Stimulated activated CD4-positive, alpha-beta T cell treated with anti-CD3 and anti-CD28 coated beads, Interleukin-4, amount 100 ng/mL, for 24 hours (primary cell): ENCODE data around the gene MAP3K7CL.

ENCODE experiments used
- DNase-seq: peaks from one replicate; pipeline ENCODE4 v3.0.0-alpha.2; 2020

The MAP3K7CL gene

GRCh38 chr21:29205988-29206387, 75.5 kb downstream of the MAP3K7CL start:
- no peak for DNase-seq

GRCh38 chr21:29206445-29206844, 76.0 kb downstream of the MAP3K7CL start:
- DNase-seq, result no peak

- no peak for DNase-seq
These were observed 76.8 kb downstream of the MAP3K7CL start for GRCh38 chr21:29207201-29207600.

- no peak for DNase-seq
These were observed 77.7 kb downstream of the MAP3K7CL start for GRCh38 chr21:29208044-29208681.

- no peak for DNase-seq
These were observed 78.2 kb downstream of the MAP3K7CL start for GRCh38 chr21:29208682-29209059.

- no peak for DNase-seq
These were observed 79.3 kb downstream of the MAP3K7CL start for GRCh38 chr21:29209696-29210095.

GRCh38 chr21:29211205-29211604, 80.8 kb downstream of the MAP3K7CL start:
- no peak for DNase-seq

- DNase-seq, result no peak
These were observed 82.0 kb downstream of the MAP3K7CL start for GRCh38 chr21:29212446-29212845.

- DNase-seq, result no peak
These were observed 83.3 kb downstream of the MAP3K7CL start for GRCh38 chr21:29213513-29214385.

- no peak for DNase-seq
These were observed 85.3 kb downstream of the MAP3K7CL start for GRCh38 chr21:29215709-29216108.

GRCh38 chr21:29217818-29218291, 87.4 kb downstream of the MAP3K7CL start:
- DNase-seq, result no peak

- DNase-seq, result no peak
These were observed 88.3 kb downstream of the MAP3K7CL start for GRCh38 chr21:29218749-29219148.

- no peak for DNase-seq
These were observed 88.8 kb downstream of the MAP3K7CL start for GRCh38 chr21:29219165-29219770.

- no peak for DNase-seq
These were observed 90.9 kb downstream of the MAP3K7CL start for GRCh38 chr21:29221253-29221744.

GRCh38 chr21:29224006-29224405, 93.6 kb downstream of the MAP3K7CL start:
- no peak for DNase-seq
